Stimulated activated CD4-positive, alpha-beta T cell treated with anti-CD3 and anti-CD28 coated beads, Interleukin-1b, Interleukin-23, amount 100 ng/mL, for 24 hours (primary cell): ENCODE measurements around the gene DPP9.
"Not testable (repeated sequence)": the region's sequence is repeated elsewhere in the genome, so short reads cannot be mapped to it uniquely, and the experiment has no call there.

Source experiments
- DNase-seq, 4 experiments: peaks; one replicate each; pipeline ENCODE4 v3.0.0-alpha.2; 2020; ENCODE audit warnings: low read depth in 4 of 4, low spot score in 1 of 4

DPP9 gene

DNA sequence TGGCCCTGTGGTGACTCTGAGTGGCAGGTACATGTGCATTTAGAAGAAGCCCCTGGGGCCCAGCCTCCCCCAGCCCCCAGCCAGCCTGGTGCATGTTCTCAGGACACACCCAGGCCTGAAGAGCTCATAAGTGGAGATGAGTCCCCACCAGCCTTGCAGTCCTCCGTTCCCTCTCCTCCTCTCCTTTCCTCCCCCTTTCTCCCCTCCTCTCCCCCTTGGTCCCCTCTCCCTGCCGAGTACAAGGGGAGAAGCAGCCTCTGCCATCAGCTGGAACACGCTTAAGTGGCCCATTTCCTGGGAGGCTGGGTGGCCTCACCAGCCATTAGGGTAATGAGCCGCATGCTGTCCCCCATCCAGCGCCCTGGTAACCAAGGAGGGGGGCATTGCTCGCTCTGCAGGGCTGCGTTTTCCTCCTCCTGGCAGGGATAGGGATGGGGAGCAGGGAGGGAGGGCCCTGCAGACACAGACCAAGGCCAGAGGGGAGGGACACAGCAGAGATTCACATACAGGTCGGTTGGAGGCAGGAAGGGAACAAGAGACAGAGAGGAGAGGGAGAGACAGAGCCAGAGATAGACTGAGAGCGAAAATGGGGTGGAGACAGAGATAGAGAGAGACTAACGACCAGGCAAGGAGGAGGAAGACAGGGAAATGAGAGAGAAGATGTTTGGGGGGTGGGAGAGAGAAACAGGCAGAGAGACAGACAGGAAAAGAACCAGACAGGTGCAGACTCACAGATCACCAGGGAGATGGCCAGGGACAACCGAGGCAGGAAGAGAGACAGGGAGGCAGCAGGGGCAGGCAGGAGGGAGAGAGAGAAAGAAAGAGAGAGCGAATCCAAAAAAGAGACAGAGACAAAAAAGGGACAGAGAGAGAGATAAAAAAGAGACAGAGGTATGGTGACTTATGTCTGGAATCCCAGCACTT lies 19.3 kb upstream of the DPP9 start:
- no peak for DNase-seq

DNA sequence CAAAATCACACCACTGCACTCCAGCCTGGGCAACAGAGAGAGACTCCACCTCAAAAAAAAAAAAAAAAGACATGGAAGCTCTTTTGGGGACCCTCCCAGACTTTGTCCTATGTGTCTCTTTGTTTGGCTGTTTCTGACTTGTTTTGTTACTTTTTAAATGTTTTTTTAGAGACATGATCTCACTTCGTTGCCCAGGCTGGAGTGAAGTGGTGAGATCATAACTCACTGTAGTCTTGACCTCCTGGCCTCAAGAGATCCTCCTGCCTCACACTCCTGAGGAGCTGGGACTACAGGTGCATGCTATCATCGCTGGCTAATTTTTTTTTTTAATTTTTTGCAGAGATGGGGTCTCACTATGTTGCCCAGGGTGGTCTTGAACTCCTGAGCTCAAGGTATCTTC lies 16.4 kb upstream of the DPP9 start:
- no peak for DNase-seq

DNA sequence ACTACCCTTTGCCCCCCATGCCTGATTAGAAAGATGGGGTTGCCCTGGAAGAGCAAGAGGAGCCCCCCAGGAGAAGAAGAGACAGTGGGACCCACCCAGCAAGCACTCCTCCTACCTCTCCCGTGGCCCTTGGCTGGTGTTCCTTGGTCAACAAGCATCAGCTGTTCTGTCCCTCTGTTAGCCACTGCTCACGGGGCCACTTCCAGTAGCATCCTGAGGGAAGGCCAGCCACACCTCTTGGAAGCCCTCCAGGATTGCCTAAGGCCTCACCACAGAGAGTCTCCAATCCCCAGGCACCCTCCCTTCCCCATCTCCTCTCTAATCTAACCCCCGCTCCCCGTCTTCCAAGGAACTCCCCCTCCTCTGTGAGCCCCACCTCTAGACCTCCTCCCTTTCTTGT lies 15.1 kb upstream of the DPP9 start:
- no peak for DNase-seq

DNA sequence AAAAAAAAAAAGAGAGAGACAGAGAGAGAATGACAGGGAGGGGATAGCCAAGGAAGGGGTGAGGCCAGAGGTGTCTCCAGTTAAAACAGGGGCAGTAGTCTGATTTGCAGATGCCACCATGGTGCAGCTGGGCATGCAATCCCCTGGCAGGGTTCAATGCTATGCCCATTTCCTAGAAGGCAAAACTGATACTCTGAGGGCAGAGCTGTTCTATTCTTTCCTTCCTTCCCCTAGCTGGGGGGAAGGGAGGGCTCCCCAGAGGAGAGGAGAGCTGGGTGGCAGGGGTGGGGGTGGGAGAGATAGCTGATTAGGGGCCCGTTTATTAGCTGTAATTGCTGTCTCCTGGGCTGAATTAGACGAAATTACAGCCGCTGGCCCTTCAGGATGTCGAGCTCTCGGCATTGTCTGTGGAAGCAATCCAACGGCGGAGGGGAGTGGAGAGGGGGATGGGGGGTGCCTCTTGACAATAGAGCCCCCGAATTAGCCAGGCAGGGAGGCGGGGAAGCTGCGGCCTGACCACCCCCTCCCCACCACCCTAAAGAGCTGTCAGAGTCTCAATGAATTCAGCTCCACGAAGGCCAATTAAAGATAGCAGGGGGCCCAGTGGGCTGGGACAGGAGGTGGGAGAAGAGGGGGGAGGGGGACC lies 14.4 kb upstream of the DPP9 start:
- no peak for DNase-seq

DNA sequence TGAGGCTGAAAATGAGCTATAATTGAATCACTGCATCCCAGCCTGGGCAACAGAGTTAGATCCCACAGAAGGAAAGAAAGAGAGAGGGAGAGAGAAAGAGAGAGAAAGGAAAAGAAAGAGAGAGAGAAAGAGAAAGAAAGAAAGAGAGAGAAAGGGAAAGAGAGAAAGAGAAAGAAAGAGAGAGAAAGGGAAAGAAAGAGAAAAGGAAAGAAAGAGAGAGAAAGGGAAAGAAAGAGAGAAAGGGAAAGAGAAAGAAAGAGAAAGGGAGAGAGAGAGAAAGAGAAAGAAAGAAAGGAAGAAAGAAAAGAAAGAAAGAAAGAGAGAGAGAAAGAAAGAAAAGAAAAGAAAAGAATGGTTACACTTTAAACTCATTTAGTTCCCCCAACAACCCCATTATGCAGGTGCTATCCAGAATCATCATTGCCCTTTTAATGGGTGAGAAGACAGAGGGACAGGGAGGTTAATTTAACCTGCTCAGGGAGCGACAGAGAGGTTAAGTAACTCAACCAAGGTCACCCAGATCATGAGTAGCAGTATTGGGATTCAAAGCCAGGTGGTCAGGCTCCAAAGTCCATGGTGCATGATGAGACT lies 10.2 kb upstream of the DPP9 start:
- DNase-seq = no peak

DNA sequence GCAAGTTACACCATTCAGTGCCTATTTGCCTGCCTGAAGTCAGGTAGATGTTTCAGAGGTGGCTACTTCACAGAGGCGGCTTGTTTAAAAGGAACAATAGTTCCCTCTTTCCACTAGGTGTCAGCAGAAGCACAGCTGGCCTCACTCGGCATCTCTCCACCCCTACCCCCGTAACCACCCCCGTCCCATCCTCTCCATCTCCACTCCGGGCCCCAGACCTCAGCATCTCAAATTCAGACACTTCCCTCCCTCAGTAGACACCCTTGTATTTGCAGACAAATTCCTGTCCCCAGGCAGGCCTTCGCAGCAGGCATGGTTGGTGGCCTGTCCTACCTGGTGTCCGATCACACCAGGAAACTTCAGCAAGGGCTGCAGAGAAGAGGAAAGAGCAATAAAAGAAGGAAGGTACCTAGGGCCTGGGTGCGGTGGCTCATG lies 9.1 kb upstream of the DPP9 start:
- peak in 3 of 4 experiments; percentile 20 to 41 (median 24) for DNase-seq

DNA sequence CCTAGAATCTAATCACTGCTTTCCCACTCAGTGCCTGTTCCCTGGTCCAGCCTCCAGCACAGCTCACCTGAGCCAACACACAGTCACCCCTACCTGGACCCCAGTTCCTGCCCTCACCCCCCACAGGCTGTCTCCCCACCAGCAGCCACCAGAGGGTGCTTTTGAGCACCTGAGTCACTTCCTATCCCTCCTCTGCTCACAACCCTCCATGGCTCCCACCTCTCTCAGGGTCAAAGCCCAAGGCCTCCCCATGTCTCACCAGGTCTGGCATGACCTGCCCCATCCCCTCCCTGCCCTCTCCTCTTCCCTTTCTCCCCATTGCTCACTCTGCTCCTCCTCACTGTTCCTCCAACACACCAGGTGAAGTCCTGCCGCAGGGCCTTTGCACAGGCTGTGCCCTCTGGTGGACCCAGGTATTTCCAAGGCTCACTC lies 7.1 kb upstream of the DPP9 start:
- DNase-seq = peak; percentile 33 to 49 (median 48)

DNA sequence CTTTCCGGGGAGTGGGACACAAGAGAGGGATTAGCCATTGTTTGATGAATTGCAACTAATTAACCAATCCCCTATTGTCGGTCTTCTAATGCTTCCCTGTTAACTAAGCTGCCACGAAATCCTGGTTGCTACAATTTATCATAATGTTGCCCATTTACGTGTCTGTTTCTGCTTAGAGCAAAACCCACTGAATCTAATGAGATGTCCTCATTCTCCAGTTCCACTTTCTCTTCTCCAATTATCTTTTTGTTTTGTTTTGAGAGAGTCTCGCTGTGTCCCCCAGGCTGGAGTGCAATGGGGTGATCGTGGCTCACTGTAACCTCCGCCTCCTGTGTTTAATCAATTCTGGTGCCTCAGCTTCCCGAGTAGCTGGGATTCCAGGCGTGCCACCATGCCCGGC lies 5.2 kb upstream of the DPP9 start:
- no peak for DNase-seq

DNA sequence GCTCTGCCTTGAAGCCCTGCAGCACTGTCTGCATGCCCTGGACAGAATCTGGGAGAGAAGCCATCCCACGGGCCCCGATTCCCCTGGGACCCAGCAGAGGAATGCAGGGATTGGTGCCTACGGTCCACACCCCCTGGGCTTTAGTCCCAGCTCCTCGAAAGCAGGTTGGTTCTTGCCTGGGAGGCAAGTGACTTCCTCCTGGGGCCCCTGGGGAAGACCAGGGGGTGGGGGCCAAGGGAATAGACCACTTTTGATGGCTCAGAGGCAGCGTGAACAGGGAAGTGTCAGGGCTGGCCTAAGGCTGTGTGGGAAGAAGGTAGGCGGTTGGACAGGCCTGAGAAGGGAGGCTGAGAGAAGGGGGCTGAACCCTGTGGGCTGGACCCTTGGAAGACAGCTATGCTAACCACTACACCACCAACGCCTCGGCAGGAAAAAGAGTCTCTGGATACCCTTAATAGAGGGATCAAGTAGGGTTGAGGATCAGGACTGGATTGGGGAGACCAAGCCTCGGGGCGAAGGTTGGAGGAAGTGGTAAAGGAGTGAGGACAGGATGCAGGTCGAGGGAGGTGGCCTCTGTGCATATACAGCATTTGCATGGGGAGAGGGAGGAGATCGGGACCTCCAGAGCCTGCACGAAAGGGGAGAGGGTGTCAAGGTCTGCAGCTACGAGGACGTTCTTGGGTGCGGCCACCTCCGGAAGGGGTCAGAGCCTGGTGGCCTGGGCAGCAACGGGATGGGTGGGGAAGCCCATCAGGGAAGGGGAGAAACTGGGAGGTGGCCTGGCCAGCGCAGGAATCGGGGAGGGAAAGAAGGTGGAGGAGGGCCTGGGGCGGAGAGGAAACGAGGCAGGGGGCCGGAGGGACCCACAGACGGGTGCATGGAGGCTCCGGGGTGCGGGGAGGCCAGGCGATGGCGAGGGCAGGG lies 709 bp downstream of the DPP9 start:
- peak in 1 of 4 experiments; percentile 10 for DNase-seq

DNA sequence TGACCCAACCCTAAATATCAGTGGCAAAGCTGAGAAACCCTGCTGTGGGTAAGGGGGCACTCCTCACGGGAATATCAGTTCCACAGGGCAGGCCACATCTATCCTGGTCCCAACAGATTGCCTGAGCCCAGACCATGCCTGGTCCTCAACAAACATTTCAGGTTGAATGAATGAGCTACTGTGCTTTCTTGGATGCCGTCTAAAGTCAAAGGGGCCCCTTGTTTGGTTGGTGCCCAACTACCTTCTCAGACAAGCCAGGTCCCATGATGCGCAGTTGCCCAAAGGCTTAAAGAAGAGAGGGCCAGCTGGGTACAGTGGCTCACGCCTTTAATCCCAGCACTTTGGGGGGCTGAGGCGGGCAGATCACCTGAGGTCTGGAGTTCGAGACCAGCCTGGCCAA lies 2.4 kb downstream of the DPP9 start:
- no peak for DNase-seq

DNA sequence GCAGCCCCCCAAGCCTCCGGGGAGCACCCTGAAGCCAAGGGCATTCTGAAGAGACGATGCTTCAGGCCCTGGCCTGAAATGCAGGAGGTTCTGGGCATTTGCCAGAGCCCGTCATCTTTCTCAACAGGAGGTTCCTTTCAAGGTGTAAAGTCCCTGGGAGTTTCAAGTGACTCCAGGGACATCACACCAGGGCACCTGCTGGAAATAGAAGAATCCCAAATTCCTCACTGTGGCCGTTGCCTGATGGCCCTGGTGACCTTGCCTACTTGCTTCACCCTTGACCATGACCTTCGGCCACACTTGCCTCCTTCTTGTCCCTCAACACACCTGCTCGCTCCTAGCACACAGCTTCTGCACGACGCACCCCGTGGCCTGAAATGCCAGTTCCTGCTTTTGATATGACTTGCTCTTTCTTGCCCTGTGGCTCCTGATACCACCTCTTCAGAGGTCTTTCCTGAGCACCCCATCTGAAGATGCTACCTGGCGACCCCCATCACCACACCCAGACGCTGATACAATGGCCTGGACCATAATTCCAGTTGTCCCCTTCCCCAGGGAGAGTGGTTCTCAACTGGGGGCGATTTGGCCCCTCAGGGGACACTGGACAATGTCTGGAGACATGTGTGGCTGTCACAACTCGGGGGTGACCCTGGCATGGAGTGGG lies 3.5 kb downstream of the DPP9 start:
- no peak for DNase-seq

DNA sequence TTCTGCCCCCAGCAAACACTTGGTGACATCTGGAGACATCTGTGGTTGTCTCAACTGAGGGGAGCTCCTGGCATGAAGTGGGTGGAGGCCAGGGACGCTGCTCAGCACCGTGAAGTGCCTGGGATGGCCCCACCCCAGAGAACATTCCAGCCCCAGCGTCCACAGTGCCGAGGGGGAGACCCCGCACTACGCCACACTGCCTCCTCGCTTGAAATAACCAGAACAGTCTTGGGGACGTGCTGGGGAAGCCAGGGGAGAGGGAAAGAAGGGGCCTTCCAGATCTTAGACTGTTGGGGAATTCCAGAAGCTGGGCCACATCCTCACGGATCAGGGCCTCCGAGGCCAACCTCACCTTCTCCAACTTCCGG lies 4.2 kb downstream of the DPP9 start:
- no peak for DNase-seq

DNA sequence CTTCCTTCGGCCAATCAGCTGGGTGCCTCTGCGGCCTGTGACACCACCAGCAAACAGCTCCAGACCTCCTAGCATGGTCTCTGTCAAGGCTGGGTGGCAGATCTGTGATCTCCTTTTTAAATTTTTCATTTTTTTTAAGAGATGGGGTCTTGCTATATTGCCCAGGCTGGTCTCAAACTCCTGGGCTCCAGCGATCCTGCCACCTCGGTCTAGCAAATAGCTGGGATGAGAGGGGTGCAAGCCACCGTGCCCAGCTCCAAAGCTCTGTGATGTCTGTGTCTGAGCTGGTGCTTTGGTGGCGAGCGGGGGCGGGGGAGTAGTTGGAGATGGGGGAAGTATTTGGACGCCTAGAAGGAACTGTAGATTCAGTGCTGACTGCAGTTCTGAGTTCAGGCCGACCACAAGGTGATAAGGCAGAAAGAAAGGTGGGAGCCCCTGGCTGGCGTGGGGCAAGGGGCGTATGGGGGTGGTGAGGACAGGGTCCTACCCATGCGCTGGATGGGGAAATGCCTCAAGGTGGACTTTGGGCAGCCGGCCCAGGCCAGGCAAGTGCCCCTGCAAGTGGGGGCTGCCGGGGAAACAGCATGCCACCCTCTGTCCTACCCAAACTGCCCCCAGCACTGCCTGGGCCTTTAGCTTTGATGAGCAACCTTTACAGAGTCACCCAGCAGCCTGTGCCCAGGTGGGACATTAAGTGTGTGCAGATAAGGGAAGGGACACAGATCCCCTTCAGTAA lies 5.5 kb downstream of the DPP9 start:
- DNase-seq = no peak

DNA sequence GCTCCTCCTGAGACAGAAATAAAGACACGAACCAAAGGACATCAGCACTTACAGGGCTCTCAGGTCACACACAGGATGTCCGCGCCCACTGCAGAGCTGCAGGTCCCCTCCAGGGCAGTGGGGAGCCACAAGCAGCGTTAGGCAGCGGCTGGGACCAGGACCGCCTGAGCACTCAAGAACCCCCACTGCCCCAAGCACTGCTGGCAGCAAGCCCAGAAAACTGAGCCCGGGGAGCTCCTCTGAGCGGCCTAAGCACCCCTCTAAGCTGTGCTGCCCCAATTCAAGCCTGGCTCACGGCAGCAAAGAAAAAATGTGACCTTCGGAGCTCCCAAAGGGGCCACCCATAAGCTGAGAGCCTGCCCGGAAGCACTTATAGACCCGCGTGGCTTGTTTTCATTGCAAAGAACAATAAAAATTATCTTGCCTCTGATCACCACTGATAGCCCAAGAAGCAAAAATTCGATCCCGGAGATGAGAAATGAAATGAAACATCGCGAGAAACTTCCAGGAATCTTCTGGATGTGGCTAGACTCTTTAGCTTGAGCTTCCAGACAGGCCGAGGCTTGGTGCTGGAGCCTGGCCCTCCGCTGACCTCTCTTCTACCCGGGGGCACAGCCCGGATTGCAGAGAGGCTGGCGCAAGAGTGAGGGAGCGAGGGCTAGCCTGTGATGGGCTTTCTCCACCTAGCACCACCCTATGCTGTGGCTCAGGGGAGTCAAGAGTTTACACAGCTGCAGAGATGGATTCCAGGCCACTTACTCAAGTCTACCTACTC lies 6.3 kb downstream of the DPP9 start:
- DNase-seq = no peak

DNA sequence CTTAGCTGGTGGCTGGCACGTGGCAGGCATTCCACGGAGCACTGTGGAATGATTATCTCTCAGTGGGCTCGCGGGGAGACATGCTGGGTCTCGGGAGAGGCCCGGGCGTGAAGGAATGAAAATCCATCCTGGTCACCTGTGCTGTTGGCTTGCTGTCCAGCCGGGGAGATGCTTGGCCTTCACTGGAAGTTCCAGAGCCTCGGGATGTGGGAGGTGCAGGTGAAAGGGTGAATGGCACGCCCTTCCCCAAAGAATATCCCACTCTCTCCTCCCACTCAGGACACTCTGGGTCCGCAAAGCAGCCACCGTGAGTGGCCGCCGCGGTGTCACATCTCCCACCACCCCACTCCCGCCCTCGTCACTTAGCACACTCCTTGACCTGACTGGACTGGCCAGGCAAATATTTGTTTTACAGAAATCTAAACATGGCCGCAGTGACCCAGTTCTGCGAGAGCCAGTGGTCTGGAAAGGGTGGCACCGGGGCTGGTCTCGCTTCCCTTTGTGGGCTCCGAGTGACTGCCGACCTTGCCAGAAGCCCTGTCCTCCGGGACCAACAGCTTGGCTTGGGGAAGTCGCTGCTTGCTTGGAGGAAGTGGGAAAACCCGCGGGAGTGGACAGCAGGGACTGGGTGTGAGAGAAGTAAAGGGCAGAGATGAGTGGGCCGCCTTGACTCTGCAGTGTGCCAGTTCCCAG lies 8.0 kb downstream of the DPP9 start:
- no peak for DNase-seq

DNA sequence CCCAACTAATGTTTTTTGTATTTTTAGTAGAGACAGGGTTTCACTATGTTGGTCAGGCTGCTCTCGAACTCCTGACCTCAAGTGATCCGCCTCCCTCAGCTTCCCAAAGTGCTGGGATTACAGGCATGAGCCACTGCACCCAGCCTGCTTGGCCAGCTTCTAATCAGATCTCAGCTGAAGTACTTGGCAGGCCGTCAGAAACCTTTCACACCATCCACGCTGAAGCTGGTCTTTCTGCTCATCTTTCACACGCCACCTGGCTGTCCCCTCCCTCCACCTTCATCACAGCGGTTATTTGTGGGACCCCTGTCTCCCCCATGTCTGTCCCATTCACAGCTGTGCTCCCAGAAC lies 8.5 kb downstream of the DPP9 start:
- DNase-seq = not testable (repeated sequence)

DNA sequence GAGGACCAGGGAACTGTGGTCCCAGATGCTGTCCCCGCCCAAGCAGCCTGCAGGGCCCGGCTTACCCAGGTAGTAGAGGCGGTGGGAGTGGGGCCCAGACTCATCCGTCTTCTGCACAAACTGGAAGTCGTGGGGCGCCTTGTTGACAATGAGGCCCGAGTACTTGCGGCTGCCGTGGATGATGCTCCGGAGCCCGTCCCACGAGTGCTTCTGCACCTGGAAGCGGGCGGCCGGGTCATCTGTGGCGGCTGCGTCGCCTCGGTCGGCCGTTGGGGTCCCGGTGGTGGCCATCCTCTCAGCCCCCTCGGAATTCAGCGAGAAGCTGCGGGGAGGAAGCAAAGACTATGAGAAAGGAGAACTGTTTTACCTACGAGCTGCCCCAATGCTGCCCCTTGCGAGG lies 9.6 kb downstream of the DPP9 start:
- DNase-seq = no peak

DNA sequence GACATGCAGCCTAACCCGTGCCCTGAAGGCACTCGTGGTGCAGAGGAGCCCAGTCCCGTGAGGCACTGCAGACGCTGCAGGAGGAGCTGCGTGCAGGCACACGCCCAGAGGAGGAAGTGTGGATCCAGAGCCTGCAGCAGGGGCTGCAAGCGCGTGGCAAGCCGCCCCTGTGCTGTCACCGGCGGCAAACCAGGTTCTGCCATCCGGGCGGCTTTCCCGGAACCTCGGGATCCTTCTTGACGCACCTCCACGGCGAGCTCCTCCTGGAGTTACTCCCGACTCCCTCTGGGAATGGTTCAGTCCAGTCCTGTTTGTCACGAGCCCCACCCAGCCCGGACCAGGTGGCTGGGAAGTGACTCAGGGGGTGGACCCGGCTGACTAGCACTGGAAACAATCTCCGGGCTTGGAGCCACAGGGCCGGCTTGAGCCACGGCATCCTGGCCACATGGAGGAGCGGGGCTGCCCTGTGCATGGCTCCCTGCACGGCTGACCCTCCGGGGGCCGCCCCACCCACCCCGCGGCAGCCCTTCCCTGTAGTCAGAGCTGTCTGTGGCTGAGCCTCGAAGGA lies 10.2 kb downstream of the DPP9 start:
- DNase-seq = no peak
